ENCODE results near the gene ISYNA1. TPM values are rescaled to one million over a fixed set of nuclear protein-coding genes. Genes with fewer than 3 reads are reported as not detected.

ISYNA1 gene
- total RNA-seq, 6 donors from 2014 or later = 14.5 to 55.5 (median 20.0) TPM

DNA sequence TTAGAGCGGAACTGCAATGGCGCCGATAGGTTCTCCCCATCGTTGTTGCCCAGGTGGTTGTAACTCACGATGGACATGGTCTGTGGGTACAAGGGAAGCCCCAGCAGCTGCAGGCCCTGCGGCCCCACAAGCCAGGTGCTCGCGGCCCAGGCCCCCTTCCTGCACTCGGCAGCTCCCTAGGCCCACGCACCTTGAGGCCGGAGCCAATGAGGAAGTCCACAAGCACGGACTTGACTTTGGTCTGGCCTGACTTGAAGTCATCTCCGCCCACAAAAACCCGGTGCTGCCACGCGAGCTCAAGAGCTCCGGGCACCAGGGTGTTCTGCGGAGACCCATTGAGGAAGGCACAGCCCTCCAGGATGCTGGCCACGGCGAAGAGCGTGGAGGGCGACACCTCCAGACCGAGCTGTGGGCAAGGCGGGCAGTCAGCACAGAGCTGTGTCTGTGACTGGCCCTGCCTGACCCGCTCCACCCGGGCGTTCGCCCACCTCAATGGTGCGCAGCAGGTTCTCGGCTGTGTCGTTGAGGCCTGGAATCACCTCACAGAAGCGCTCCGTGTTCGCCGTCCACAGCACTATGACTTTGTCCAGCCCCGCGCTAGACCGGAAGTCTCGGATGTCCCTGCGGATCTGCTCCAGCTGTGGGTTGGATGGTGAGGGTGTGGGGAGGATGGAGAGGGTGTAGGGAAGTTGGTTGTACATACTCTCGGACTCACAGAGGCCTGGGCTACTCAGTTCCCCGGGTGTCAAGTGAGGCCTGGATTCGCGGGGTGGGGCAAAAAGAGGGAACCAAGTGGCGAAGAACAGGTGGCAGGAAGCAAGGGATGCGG, 1.9 kb downstream of the ISYNA1 start:
- ATAC-seq (ENCODE audit: low FRiP score in 2 of 2) (no peak), DNase-seq (peak in 1 of 2 donors; percentile 83)
- Histone ChIP-seq H3K27me3 (no peaks in the 10 kb centered on the region), H3K4me3 (peak overlapping the region in 2 of 4 donors; percentile 60 to 61), H3K4me1 (peaks cover 33 to 60% (median 42%) of the 10 kb centered on the region in 4 donors), H3K36me3 (peaks cover 0 to 10% (median 0%) of the 10 kb centered on the region in 4 donors), H3K27ac (peak overlapping the region; percentile 15 to 72 (median 62)), H3K9me3 (no peaks in the 10 kb centered on the region)
- 82 to 88% methylated on average over 38 to 42 of the region's 46 CpGs for WGBS, 2 donors
- no peak for TF ChIP-seq EP300 (IDR thresholded peaks at IDR 0.05)
- TF ChIP-seq POLR2AphosphoS5 (IDR thresholded peaks at IDR 0.05) = no peak
- TF ChIP-seq, protein P1, sequence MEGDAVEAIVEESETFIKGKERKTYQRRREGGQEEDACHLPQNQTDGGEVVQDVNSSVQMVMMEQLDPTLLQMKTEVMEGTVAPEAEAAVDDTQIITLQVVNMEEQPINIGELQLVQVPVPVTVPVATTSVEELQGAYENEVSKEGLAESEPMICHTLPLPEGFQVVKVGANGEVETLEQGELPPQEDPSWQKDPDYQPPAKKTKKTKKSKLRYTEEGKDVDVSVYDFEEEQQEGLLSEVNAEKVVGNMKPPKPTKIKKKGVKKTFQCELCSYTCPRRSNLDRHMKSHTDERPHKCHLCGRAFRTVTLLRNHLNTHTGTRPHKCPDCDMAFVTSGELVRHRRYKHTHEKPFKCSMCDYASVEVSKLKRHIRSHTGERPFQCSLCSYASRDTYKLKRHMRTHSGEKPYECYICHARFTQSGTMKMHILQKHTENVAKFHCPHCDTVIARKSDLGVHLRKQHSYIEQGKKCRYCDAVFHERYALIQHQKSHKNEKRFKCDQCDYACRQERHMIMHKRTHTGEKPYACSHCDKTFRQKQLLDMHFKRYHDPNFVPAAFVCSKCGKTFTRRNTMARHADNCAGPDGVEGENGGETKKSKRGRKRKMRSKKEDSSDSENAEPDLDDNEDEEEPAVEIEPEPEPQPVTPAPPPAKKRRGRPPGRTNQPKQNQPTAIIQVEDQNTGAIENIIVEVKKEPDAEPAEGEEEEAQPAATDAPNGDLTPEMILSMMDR (IDR thresholded peaks at IDR 0.05) = no peak
- TF ChIP-seq POLR2A (IDR thresholded peaks at IDR 0.05) = no peak

DNA sequence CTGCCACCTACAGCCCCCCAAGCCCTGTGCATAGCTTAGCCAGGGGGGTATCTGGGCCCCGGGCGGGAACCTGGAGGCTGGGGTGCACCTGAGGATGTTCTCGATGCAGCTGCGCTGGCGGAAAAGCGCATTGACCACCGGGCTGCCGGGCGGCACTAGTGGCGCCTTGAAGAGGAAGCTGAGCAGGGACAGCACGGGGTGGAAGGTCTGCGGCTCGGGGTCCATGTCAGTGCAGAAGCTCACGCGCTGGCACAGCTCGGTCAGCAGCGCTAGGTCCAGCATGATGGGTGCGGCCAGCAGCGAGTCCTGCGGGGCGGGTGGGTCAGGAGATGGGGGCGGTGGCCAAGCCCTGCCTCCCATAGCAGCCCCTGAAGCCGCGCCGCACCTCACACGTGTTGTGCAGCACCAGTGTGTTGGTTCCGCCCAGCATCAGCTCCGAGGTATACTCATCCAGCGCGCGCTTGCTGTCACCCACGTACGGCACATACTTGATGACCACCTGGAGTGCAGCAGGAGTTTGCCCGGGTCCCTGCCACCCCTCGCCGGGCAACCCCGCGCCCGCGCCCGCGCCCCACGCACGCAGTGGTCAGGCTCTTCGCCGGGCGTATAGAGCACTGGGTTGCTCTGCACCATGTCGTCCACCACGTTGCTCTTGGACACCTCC, 2.6 kb downstream of the ISYNA1 start:
- no peaks in the 10 kb centered on the region for H3K27me3 ChIP-seq
- H3K4me1 ChIP-seq = peaks cover 33 to 63% (median 42%) of the 10 kb centered on the region in 4 donors
- H3K4me3 ChIP-seq = no peak overlapping the region
- peak in 1 of 2 donors; percentile 87 for DNase-seq
- no peak overlapping the region for H3K27ac ChIP-seq
- WGBS, 2 donors = 94 to 96% methylated on average over 37 to 43 of the region's 49 CpGs
- H3K36me3 ChIP-seq = peaks cover 0 to 10% (median 0%) of the 10 kb centered on the region in 4 donors
- no peak for TF ChIP-seq POLR2AphosphoS5 (IDR thresholded peaks at IDR 0.05)
- no peak for TF ChIP-seq EP300 (IDR thresholded peaks at IDR 0.05)
- TF ChIP-seq POLR2A (IDR thresholded peaks at IDR 0.05) = no peak
- TF ChIP-seq, protein P1 (IDR thresholded peaks at IDR 0.05) = no peak
- no peak for ATAC-seq (ENCODE audit: low FRiP score in 2 of 2)
- H3K9me3 ChIP-seq = no peaks in the 10 kb centered on the region

DNA sequence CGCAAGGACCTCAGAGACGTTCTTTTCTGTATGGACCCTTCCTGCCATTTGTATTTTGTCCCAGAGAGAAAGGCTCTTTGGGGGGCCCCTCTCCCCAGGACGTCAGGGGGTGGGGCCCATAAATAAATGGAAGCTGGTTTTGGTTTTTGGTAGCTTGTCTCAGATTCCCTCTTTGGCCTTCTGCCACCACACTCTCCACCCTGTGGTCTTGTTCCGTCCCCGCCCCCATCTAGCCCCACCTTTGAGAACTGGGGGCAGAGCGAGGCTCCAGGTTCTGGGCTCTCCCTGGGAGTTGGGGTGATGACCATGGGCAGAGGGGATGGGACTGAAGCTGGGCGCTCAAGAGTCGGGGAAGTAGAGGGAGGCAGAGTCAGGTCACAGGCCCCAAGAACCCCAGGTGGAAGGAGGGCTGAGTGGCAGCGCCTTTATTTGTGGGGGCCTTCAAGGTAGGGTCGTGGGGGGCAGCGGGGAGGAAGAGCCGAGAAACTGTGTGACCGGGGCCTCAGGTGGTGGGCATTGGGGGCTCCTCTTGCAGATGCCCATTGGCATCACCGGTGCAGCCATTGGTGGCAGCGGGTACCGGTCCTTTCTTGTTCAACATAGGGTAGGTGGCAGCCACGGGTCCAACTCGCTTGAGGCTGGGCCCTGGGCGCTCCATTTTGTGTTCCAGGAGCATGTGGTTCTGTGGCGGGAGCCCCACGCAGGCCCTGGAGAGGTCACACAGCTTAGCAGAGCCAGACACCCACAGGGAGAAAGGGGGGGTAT, 3.3 kb downstream of the ISYNA1 start:
- TF ChIP-seq POLR2A (IDR thresholded peaks at IDR 0.05) (no peak), POLR2AphosphoS5 (IDR thresholded peaks at IDR 0.05) (no peak), EP300 (IDR thresholded peaks at IDR 0.05) (no peak)
- TF ChIP-seq, protein P1 (IDR thresholded peaks at IDR 0.05) = no peak
- peak overlapping the region in 2 of 4 donors; percentile 57 to 77 for H3K27ac ChIP-seq
- H3K4me1 ChIP-seq = peaks cover 38 to 67% (median 47%) of the 10 kb centered on the region in 4 donors
- H3K27me3 ChIP-seq = no peaks in the 10 kb centered on the region
- no peak for ATAC-seq (ENCODE audit: low FRiP score in 2 of 2)
- H3K36me3 ChIP-seq = peaks cover 0 to 10% (median 0%) of the 10 kb centered on the region in 4 donors
- no peak for DNase-seq
- peak overlapping the region in 1 of 4 donors; percentile 59 for H3K4me3 ChIP-seq
- H3K9me3 ChIP-seq = no peaks in the 10 kb centered on the region
- WGBS, 2 donors = 83 to 84% methylated on average over 17 to 19 of the region's 21 CpGs

DNA sequence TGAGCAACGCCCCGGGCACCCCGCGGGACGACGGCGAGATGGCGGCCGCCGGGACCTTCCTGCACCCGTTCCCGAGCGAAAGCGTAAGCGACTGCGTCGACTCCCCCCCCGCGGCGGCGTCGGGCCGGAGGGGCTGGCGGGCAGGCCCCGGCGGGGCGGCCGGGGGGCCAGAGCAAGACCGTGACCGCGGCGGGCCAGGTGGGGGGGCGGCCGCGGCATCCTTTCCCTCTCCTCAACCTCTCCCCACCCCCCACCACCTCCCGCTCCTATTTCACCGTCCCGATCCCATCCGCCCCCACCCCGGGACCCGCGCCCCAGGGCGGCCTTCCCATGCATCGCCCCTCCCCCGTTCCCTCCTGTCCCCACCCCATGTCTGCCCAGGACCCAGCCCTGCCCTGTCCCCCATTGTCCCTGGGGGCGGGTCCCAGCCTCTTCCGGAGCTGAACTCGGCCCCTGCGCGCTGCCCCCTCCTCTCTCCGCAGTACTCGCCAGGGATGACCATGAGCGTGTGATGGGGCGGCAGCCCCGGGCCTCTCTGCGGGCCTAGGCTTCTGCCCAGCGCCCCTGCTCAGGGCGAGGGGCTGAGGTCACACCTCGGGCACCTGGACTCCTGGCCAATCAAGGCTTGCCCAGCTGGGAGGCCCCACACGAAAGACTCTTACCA, 4.1 kb downstream of the ISYNA1 start:
- Histone ChIP-seq H3K9me3 (no peaks in the 10 kb centered on the region), H3K27ac (peak overlapping the region; percentile 49 to 77 (median 60)), H3K4me3 (peak overlapping the region in 3 of 4 donors; percentile 46 to 60 (median 59)), H3K36me3 (peaks cover 0 to 10% (median 0%) of the 10 kb centered on the region in 4 donors), H3K4me1 (peaks cover 42 to 68% (median 52%) of the 10 kb centered on the region in 4 donors), H3K27me3 (no peaks in the 10 kb centered on the region)
- 10 to 57% methylated on average over 6 to 14 of the region's 60 CpGs for WGBS, 2 donors
- ATAC-seq (ENCODE audit: low FRiP score in 2 of 2) = no peak
- no peak for TF ChIP-seq POLR2A (IDR thresholded peaks at IDR 0.05)
- TF ChIP-seq POLR2AphosphoS5 (IDR thresholded peaks at IDR 0.05) = no peak
- no peak for TF ChIP-seq EP300 (IDR thresholded peaks at IDR 0.05)
- TF ChIP-seq, protein P1 (IDR thresholded peaks at IDR 0.05) = no peak
- peak in 1 of 2 donors; percentile 89 for DNase-seq
